Measurements from ENCODE around the gene CYP26A1.

Gene CYP26A1

DNA sequence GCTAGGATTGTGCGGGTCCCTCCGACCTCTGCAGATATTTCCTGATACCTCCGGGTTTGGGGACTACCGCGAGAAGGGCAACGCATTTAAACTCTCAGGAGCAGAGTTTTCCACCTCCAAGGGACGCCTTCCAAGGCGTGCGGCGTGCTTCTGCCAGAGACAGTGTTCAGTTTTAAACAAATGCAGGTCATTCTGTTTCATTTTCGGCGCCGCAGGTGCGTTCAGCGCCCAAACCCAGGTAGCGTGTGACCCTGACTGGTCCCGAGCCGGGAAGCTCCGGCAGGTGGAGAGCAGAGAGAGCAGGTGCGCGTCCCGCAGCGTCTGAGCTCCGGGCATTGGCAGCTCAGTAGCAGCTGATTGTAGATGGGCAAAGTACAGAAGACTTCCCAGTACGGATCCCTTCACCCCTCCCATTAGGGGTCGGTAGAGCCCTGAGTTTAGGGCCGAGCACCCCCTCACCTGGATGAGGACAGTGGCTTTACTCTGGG, 1.4 kb upstream of the CYP26A1 start:
- no peak for TF ChIP-seq CTCF (conservative IDR thresholded peaks at IDR 0.05)
- H3K27ac ChIP-seq: peak overlapping the region; percentile 31

GRCh38 chr10:93072713-93073538, 767 bp upstream of the CYP26A1 start:
- no peak overlapping the region for H3K27ac ChIP-seq
- no peak for TF ChIP-seq CTCF (conservative IDR thresholded peaks at IDR 0.05)

- no peak overlapping the region for H3K27ac ChIP-seq
- 0 out of 2 replicates have a peak, but pooled peaks have one; percentile 23 for TF ChIP-seq CTCF (conservative IDR thresholded peaks at IDR 0.05)
These were observed 479 bp downstream of the CYP26A1 start for GRCh38 chr10:93074147-93074596.

DNA sequence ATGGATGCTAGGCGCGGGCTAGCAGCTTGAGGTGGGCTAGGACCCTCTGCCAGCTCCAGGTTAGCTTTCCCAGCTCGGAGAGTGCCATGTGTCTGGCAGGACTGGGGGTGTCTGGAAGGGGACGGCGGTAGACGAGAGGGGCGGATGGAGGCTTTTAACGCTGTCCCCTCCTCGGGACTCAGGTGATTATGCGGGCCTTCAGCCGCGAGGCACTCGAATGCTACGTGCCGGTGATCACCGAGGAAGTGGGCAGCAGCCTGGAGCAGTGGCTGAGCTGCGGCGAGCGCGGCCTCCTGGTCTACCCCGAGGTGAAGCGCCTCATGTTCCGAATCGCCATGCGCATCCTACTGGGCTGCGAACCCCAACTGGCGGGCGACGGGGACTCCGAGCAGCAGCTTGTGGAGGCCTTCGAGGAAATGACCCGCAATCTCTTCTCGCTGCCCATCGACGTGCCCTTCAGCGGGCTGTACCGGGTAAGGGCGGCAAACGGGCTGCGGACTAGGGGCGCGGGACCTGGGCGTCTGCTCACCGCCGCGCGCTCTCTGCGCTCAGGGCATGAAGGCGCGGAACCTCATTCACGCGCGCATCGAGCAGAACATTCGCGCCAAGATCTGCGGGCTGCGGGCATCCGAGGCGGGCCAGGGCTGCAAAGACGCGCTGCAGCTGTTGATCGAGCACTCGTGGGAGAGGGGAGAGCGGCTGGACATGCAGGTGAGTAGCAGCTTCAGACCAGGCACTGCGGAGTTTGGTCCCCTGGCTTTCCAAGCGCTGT, 1.1 kb downstream of the CYP26A1 start:
- no peak for TF ChIP-seq CTCF (conservative IDR thresholded peaks at IDR 0.05)
- H3K27ac ChIP-seq: no peak overlapping the region

DNA sequence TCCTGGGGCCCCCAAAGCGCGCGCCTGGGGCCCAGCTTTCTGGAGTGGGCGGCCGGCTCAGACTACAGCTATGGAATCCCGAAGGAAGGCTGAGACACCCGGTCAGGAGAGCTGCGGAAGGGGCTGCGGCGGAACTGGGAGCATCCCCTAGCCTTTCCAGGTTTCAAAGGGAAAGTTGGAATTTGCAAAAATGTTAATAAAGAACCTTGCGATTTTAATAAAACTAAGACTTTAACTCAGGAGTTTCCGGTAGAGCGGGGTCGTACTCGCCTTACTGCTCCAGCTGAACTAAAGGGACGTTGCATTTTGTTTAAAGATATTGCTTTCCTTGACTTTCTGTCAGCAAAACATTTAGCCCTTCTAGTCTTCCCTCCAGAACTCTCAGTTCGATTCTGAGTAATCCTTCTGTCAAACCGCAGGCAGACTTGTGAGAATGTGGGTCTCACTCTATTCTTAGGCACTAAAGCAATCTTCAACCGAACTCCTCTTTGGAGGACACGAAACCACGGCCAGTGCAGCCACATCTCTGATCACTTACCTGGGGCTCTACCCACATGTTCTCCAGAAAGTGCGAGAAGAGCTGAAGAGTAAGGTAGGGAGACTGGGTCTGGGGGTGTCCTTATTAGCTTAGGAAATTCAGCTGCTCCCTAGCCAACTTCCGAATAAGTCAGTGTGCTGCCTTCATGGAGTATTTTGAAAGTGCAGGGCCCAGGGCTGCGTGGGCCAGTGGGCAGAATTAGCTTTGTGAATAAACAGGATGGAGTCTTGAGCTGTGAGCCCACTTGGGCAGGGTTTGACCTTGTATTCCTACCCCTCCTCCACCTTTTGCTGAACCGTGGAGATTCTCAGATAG, 1.9 kb downstream of the CYP26A1 start:
- no peak for TF ChIP-seq CTCF (conservative IDR thresholded peaks at IDR 0.05)
- no peak overlapping the region for H3K27ac ChIP-seq

DNA sequence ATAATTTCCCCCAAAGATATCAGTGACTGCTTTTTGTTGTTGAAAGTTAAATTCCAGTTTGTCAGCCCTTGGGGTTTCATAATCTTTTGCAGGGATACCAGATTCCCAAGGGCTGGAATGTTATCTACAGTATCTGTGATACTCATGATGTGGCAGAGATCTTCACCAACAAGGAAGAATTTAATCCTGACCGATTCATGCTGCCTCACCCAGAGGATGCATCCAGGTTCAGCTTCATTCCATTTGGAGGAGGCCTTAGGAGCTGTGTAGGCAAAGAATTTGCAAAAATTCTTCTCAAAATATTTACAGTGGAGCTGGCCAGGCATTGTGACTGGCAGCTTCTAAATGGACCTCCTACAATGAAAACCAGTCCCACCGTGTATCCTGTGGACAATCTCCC, 3.2 kb downstream of the CYP26A1 start:
- TF ChIP-seq CTCF (conservative IDR thresholded peaks at IDR 0.05): no peak
- no peak overlapping the region for H3K27ac ChIP-seq

Measured in VCaP (cell line).